Measurements from ENCODE around the gene RALGPS1. TPM values are rescaled to one million over a fixed set of nuclear protein-coding genes. Genes with fewer than 3 reads are reported as not detected.

The RALGPS1 gene
- total and polyA plus RNA-seq, 2 donors (not counting 1 experiment from before 2014, with no cell fraction given) = 2.0 to 5.9 TPM

GRCh38 chr9:126982215-126983002 is 67.8 kb downstream of the RALGPS1 start:
- no peak overlapping the region for H3K4me2 ChIP-seq (ENCODE audit: extremely low read depth, insufficient read depth, low read length)
- no peaks in the 10 kb centered on the region for H3K79me2 ChIP-seq (ENCODE audit: control insufficient read depth, insufficient read depth, low read length)
- TF ChIP-seq CTCF (conservative IDR thresholded peaks at IDR 0.05 in 1 of 2, IDR thresholded peaks at IDR 0.05 in 1 of 2; ENCODE audit: low read depth in 1 of 2, low read length in 2 of 2) (no peak), EZH2 (IDR thresholded peaks at IDR 0.05; ENCODE audit: low read length, missing control alignments) (no peak)
- H3K9me3 ChIP-seq (ENCODE audit: control insufficient read depth, insufficient read depth, low read depth, low read length) = no peaks in the 10 kb centered on the region
- H3K4me3 ChIP-seq (replicated peaks in 1 of 4; ENCODE audit: control extremely low read depth in 1 of 4, insufficient read depth in 1 of 4, low read depth in 3 of 4, low read length in 4 of 4) = no peak overlapping the region
- no peak overlapping the region for H2AFZ ChIP-seq (ENCODE audit: low read length)
- H3K36me3 ChIP-seq (ENCODE audit: control insufficient read depth, insufficient read depth, low read length) = no peaks in the 10 kb centered on the region
- no peak overlapping the region for H3K9ac ChIP-seq (ENCODE audit: insufficient read depth, low read length)
- no peaks in the 10 kb centered on the region for H3K27me3 ChIP-seq (ENCODE audit: control insufficient read depth, insufficient read depth, low read length)
- no peak overlapping the region for H3K27ac ChIP-seq (ENCODE audit: insufficient read depth, low read length)
- H4K20me1 ChIP-seq (ENCODE audit: control insufficient read depth, extremely low read depth, insufficient read depth, low read length) = no peaks in the 10 kb centered on the region
- peaks cover 8% of the 10 kb centered on the region for H3K4me1 ChIP-seq (ENCODE audit: control insufficient read depth, extremely low read depth, insufficient read depth, low read length)
- no peak for DNase-seq (ENCODE audit: low read depth in 2 of 2)

GRCh38 chr9:126983767-126984166 is 69.2 kb downstream of the RALGPS1 start:
- DNase-seq (ENCODE audit: low read depth in 2 of 2) = no peak
- no peak overlapping the region for H3K4me2 ChIP-seq (ENCODE audit: extremely low read depth, insufficient read depth, low read length)
- H3K4me3 ChIP-seq (replicated peaks in 1 of 4; ENCODE audit: control extremely low read depth in 1 of 4, insufficient read depth in 1 of 4, low read depth in 3 of 4, low read length in 4 of 4) = no peak overlapping the region

GRCh38 chr9:126984969-126985368 is 70.4 kb downstream of the RALGPS1 start:
- Histone ChIP-seq H3K4me1 (ENCODE audit: control insufficient read depth, extremely low read depth, insufficient read depth, low read length) (peaks cover 8% of the 10 kb centered on the region), H2AFZ (ENCODE audit: low read length) (no peak overlapping the region), H3K9ac (ENCODE audit: insufficient read depth, low read length) (no peak overlapping the region), H3K4me2 (ENCODE audit: extremely low read depth, insufficient read depth, low read length) (no peak overlapping the region), H3K36me3 (ENCODE audit: control insufficient read depth, insufficient read depth, low read length) (no peaks in the 10 kb centered on the region), H4K20me1 (ENCODE audit: control insufficient read depth, extremely low read depth, insufficient read depth, low read length) (no peaks in the 10 kb centered on the region), H3K79me2 (ENCODE audit: control insufficient read depth, insufficient read depth, low read length) (no peaks in the 10 kb centered on the region), H3K27ac (ENCODE audit: insufficient read depth, low read length) (no peak overlapping the region), H3K27me3 (ENCODE audit: control insufficient read depth, insufficient read depth, low read length) (peaks cover 2% of the 10 kb centered on the region), H3K4me3 (replicated peaks in 1 of 4; ENCODE audit: control extremely low read depth in 1 of 4, insufficient read depth in 1 of 4, low read depth in 3 of 4, low read length in 4 of 4) (no peak overlapping the region), H3K9me3 (ENCODE audit: control insufficient read depth, insufficient read depth, low read depth, low read length) (no peaks in the 10 kb centered on the region)
- TF ChIP-seq EZH2 (IDR thresholded peaks at IDR 0.05; ENCODE audit: low read length, missing control alignments) = no peak
- TF ChIP-seq CTCF (conservative IDR thresholded peaks at IDR 0.05 in 1 of 2, IDR thresholded peaks at IDR 0.05 in 1 of 2; ENCODE audit: low read depth in 1 of 2, low read length in 2 of 2) = no peak
- no peak for DNase-seq (ENCODE audit: low read depth in 2 of 2)

More at GRCh38 chr9:126983767-126984166, 69.2 kb downstream of the RALGPS1 start:
- H3K36me3 ChIP-seq (ENCODE audit: control insufficient read depth, insufficient read depth, low read length) = no peaks in the 10 kb centered on the region
- no peak for TF ChIP-seq EZH2 (IDR thresholded peaks at IDR 0.05; ENCODE audit: low read length, missing control alignments)
- no peak for TF ChIP-seq CTCF (conservative IDR thresholded peaks at IDR 0.05 in 1 of 2, IDR thresholded peaks at IDR 0.05 in 1 of 2; ENCODE audit: low read depth in 1 of 2, low read length in 2 of 2)
- no peaks in the 10 kb centered on the region for H4K20me1 ChIP-seq (ENCODE audit: control insufficient read depth, extremely low read depth, insufficient read depth, low read length)
- no peaks in the 10 kb centered on the region for H3K79me2 ChIP-seq (ENCODE audit: control insufficient read depth, insufficient read depth, low read length)
- H2AFZ ChIP-seq (ENCODE audit: low read length) = no peak overlapping the region
- H3K27ac ChIP-seq (ENCODE audit: insufficient read depth, low read length) = no peak overlapping the region
- H3K27me3 ChIP-seq (ENCODE audit: control insufficient read depth, insufficient read depth, low read length) = no peaks in the 10 kb centered on the region
- H3K9me3 ChIP-seq (ENCODE audit: control insufficient read depth, insufficient read depth, low read depth, low read length) = no peaks in the 10 kb centered on the region
- H3K9ac ChIP-seq (ENCODE audit: insufficient read depth, low read length) = no peak overlapping the region
- peaks cover 8% of the 10 kb centered on the region for H3K4me1 ChIP-seq (ENCODE audit: control insufficient read depth, extremely low read depth, insufficient read depth, low read length)

Data from fibroblast of lung (primary cell).